Uterus (tissue), 4 donors: ENCODE data around the gene ATRN. TPM values are rescaled to one million over a fixed set of nuclear protein-coding genes. Genes with fewer than 3 reads are reported as not detected.

Source experiments
- DNase-seq, 2 donors: peaks; one replicate each; pipeline ENCODE4 v3.0.0-alpha.2; 2019 to 2020
- H3K27ac ChIP-seq, 2 donors: fragments of 200-600 bp; sonication (generic); 1 replicate in 1 of 2; 2 replicates in 1 of 2; pipeline ENCODE4 v1.5.1; 2016 to 2018
- H3K27me3 ChIP-seq, 2 donors: fragments of 200-600 bp; sonication (generic); one replicate each; pipeline ENCODE4 v1.5.1; 2018 to 2019; ENCODE audit warnings: control low read depth in 1 of 2
- H3K36me3 ChIP-seq, 2 donors: fragments of 200-600 bp; sonication (generic); one replicate each; pipeline ENCODE4 v1.5.1; 2019; ENCODE audit warnings: control low read depth in 1 of 2
- H3K4me1 ChIP-seq, 2 donors: fragments of 200-600 bp; sonication (generic); one replicate each; pipeline ENCODE4 v1.5.1; 2018 to 2019; ENCODE audit warnings: control low read depth in 1 of 2
- H3K4me3 ChIP-seq, 2 donors: fragments of 200-600 bp; sonication (generic); 1 replicate in 1 of 2; 2 replicates in 1 of 2; pipeline ENCODE4 v1.5.1; 2018 to 2019; ENCODE audit warnings: mild to moderate bottlenecking in 1 of 2
- H3K9me3 ChIP-seq, 2 donors: fragments of 200-600 bp; sonication (generic); one replicate each; pipeline ENCODE4 v1.5.1; 2019; ENCODE audit warnings: control low read depth in 1 of 2
- POLR2A ChIP-seq, 2 donors: fragments of 450-650 bp; IDR thresholded peaks; one replicate each; pipeline ENCODE4 v1.6.1; 2016; ENCODE audit warnings: antibody characterized with exemption in 2 of 2, mild to moderate bottlenecking in 1 of 2, moderate library complexity in 1 of 2
- intact Hi-C: fragments of 100-400 bp; cut with DNase I; formaldehyde crosslinking; loops from one replicate; pipeline ENCODE4 v1.15.1; 2023; ENCODE audit warnings: low total_unique reads
- total RNA-seq, 4 donors: library from RNA; depleted of rRNA in 3 of 4; stranded (reverse); fragments of >200 nt in 3 of 4; gene quantifications; one replicate each; pipeline versions ENCODE4 v1.1.0 to v1.2.4, GENCODE V29; 2014 to 2023
- TF ChIP-seq, protein P1 (sequence below), 4 experiments: fragments of 200-600 bp in 2 of 4; fragments of 450-650 bp in 2 of 4; sonication (generic) in 2 of 4; IDR thresholded peaks; one replicate each; pipeline ENCODE4 v1.5.1; 2016 to 2019; ENCODE audit warnings: antibody characterized with exemption in 4 of 4, mild to moderate bottlenecking in 2 of 4, moderate library complexity in 1 of 4
- donor health status: DM: yes; HTN: yes; CAD: no.

Gene ATRN
- total RNA-seq, 4 donors from 2014 or later: 7.4 to 76.7 (median 21.2) TPM

DNA sequence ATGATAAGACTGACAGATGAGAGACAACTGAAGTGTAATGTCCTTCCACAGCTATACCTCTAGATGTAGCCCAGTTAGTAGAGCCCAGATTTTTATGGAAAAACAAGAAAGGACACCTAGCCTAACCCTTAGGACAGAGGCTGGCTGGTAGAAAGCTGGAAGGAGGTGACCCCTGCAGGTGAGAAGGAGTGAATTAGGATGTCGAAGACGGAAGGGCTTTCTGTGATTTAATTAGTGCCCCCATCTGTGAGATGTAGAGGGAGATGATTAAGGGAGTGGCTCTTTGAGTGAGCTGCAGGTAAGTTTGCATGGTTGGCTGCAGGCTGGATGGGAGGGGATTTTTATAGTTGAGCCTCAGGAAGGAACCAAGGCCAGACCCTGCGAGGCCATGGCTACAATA is 109.6 kb downstream of the ATRN start:
- H3K27me3 ChIP-seq: no peaks in the 10 kb centered on the region
- intact Hi-C loops: no loop called here
- no peak overlapping the region for H3K27ac ChIP-seq
- H3K36me3 ChIP-seq: no peaks in the 10 kb centered on the region
- no peak overlapping the region for H3K4me3 ChIP-seq
- TF ChIP-seq, protein P1, sequence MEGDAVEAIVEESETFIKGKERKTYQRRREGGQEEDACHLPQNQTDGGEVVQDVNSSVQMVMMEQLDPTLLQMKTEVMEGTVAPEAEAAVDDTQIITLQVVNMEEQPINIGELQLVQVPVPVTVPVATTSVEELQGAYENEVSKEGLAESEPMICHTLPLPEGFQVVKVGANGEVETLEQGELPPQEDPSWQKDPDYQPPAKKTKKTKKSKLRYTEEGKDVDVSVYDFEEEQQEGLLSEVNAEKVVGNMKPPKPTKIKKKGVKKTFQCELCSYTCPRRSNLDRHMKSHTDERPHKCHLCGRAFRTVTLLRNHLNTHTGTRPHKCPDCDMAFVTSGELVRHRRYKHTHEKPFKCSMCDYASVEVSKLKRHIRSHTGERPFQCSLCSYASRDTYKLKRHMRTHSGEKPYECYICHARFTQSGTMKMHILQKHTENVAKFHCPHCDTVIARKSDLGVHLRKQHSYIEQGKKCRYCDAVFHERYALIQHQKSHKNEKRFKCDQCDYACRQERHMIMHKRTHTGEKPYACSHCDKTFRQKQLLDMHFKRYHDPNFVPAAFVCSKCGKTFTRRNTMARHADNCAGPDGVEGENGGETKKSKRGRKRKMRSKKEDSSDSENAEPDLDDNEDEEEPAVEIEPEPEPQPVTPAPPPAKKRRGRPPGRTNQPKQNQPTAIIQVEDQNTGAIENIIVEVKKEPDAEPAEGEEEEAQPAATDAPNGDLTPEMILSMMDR (IDR thresholded peaks at IDR 0.05): no peak
- TF ChIP-seq POLR2A (IDR thresholded peaks at IDR 0.05): no peak
- no peaks in the 10 kb centered on the region for H3K4me1 ChIP-seq
- H3K9me3 ChIP-seq: no peaks in the 10 kb centered on the region
- DNase-seq: no peak

DNA sequence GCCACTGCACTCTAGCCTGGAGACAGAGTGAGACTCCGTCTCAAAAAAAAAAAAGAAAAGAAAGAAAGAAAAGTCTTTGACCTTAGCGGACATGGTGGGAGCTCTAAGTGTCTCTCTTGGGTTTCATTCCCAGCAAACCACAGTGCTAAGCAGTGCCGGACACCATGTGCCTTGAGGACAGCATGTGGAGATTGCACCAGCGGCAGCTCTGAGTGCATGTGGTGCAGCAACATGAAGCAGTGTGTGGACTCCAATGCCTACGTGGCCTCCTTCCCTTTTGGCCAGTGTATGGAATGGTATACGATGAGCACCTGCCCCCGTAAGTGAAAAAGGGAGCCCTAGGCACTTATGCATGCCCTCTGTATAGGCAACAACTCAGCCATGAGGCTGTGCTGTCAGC is 112.9 kb downstream of the ATRN start:
- no peak overlapping the region for H3K4me3 ChIP-seq
- no peaks in the 10 kb centered on the region for H3K36me3 ChIP-seq
- no peaks in the 10 kb centered on the region for H3K9me3 ChIP-seq
- no peak for DNase-seq
- H3K27ac ChIP-seq: no peak overlapping the region
- TF ChIP-seq POLR2A (IDR thresholded peaks at IDR 0.05): no peak
- intact Hi-C loops: no loop called here
- H3K4me1 ChIP-seq: no peaks in the 10 kb centered on the region
- H3K27me3 ChIP-seq: no peaks in the 10 kb centered on the region

DNA sequence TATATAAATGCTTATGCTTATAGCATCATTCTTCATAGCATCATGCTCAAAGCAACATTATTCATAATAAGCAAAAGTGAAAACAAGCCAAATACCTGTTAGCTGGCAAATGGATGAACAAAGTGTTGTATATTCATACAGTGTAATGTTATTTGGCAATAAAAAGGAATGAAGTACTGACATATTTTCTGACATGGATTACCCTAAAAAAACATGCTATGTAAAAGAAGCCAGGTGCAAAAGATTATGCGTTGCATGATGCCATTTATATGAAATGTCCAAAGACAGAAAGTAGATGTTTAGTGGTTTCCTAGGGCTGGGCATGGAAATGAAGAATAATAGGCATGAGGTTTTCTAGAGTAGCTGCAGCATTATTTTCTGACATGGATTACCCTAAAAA is 115.3 kb downstream of the ATRN start:
- H3K4me3 ChIP-seq: no peak overlapping the region
- H3K27me3 ChIP-seq: no peaks in the 10 kb centered on the region
- H3K36me3 ChIP-seq: no peaks in the 10 kb centered on the region
- no peaks in the 10 kb centered on the region for H3K9me3 ChIP-seq
- H3K4me1 ChIP-seq: no peaks in the 10 kb centered on the region
- intact Hi-C loops: no loop called here
- no peak for TF ChIP-seq POLR2A (IDR thresholded peaks at IDR 0.05)
- TF ChIP-seq, protein P1 (IDR thresholded peaks at IDR 0.05): no peak
- no peak for DNase-seq
- no peak overlapping the region for H3K27ac ChIP-seq

DNA sequence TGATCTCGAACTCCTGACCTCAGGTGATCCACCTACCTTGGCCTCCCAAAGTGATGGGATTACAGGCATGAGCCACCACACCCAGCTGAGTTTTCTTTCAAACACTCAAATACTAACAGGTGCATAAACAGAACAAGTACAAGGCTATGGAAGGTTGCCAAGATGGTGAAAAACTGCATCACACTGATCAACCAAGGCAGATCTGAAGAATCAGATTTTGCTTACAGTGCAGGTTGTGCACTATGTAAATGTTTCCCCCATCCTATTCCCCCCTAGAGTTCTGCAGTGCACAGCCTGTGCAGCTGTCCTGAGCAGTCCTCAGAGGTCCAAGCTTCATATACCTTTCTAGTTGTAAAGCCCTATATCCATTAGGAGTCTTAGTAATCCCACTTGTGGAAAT is 119.3 kb downstream of the ATRN start:
- H3K27ac ChIP-seq: no peak overlapping the region
- no peaks in the 10 kb centered on the region for H3K9me3 ChIP-seq
- TF ChIP-seq, protein P1 (IDR thresholded peaks at IDR 0.05): no peak
- no peak for TF ChIP-seq POLR2A (IDR thresholded peaks at IDR 0.05)
- no peaks in the 10 kb centered on the region for H3K4me1 ChIP-seq
- intact Hi-C loops: no loop called here
- no peak overlapping the region for H3K4me3 ChIP-seq
- H3K27me3 ChIP-seq: no peaks in the 10 kb centered on the region
- no peaks in the 10 kb centered on the region for H3K36me3 ChIP-seq
- no peak for DNase-seq

DNA sequence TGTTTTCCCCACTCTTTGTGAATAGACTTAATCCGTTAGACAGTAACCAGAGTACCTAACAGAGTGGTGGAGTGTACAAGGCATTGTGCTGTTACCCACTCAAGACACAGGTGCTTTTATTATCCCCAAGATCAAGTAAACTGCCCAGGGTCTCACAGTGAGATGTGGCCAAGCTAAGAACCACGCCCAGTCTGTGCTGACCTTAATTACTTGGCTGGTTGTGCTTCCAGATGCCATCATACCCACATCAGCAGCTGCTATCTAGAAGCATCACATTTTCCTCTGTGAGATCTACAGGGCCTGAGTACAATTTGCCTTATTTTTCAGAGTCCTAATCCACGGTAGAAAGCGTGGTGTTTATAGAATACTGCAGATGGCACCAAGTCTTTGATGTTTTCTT is 122.1 kb downstream of the ATRN start:
- TF ChIP-seq, protein P1 (IDR thresholded peaks at IDR 0.05): no peak
- no peak for TF ChIP-seq POLR2A (IDR thresholded peaks at IDR 0.05)
- no peaks in the 10 kb centered on the region for H3K27me3 ChIP-seq
- DNase-seq: no peak
- no peak overlapping the region for H3K4me3 ChIP-seq
- no peak overlapping the region for H3K27ac ChIP-seq
- H3K36me3 ChIP-seq: no peaks in the 10 kb centered on the region
- intact Hi-C loops: no loop called here
- no peaks in the 10 kb centered on the region for H3K4me1 ChIP-seq
- H3K9me3 ChIP-seq: no peaks in the 10 kb centered on the region

DNA sequence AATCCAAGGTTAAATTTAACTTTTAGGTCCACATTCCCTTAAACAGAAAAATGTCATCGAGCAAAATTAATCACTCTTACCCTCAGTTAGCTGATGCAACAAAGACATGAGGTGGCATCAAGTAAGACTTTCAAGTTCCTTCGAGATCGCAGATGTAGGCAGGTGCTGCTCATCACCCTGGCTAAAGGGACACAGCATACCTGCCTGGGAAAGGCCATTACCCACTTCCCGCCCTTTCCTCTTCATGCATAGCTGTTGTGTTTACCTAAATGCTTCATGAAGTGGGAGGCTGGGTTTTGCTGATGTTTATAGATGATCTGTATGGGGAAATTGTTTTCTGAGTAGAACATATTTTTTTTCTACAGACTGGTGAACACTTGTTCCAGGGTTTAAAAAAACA is 124.7 kb downstream of the ATRN start:
- intact Hi-C loops: no loop called here
- Histone ChIP-seq H3K4me1 (no peaks in the 10 kb centered on the region), H3K9me3 (no peaks in the 10 kb centered on the region), H3K27me3 (no peaks in the 10 kb centered on the region), H3K36me3 (no peaks in the 10 kb centered on the region), H3K27ac (no peak overlapping the region), H3K4me3 (no peak overlapping the region)
- no peak for DNase-seq
- TF ChIP-seq, protein P1 (IDR thresholded peaks at IDR 0.05): no peak
- TF ChIP-seq POLR2A (IDR thresholded peaks at IDR 0.05): no peak
